Neural cell (in vitro differentiated cells): ENCODE data around the gene PAGE4. TPM values are rescaled to one million over a fixed set of nuclear protein-coding genes. Genes with fewer than 3 reads are reported as not detected.

Experiments used
- H2AFZ ChIP-seq: fragments of 200-600, 300-800 bp; sonication (generic), shearing (Covaris generic); 2 replicates; pipeline ENCODE4 v1.6.0; 2014; ENCODE audit warnings: low read depth, mild to moderate bottlenecking, antibody characterized with exemption, low read length, moderate library complexity
- H3F3A ChIP-seq: fragments of 200-600 bp; shearing (Covaris generic); 2 replicates; pipeline ENCODE4 v1.6.1; 2016; ENCODE audit warnings: mild to moderate bottlenecking, moderate library complexity, mixed read lengths, antibody characterized with exemption, low read length; ENCODE audit not compliant: insufficient read depth, poor library complexity, severe bottlenecking
- H3K27ac ChIP-seq: fragments of 200-600, 300-800 bp; sonication (generic), shearing (Covaris generic); 2 replicates; pipeline ENCODE4 v1.5.1; 2014; ENCODE audit warnings: mild to moderate bottlenecking, low read length, moderate library complexity
- H3K27me3 ChIP-seq: fragments of 300-800, 200-600 bp; sonication (generic), shearing (Covaris generic); 2 replicates; pipeline ENCODE4 v1.6.0; 2014; ENCODE audit warnings: mild to moderate bottlenecking, low read depth, low read length, moderate library complexity; ENCODE audit not compliant: insufficient read depth
- H3K36me3 ChIP-seq: fragments of 300-800, 200-600 bp; sonication (generic), shearing (Covaris generic); 2 replicates; pipeline ENCODE4 v1.5.1; 2014; ENCODE audit warnings: mild to moderate bottlenecking, antibody characterized with exemption, low read length, moderate library complexity; ENCODE audit not compliant: insufficient read depth
- H3K4me2 ChIP-seq: fragments of 300-800, 200-600 bp; sonication (generic), shearing (Covaris generic); 2 replicates; pipeline ENCODE4 v1.6.0; 2014; ENCODE audit warnings: mild to moderate bottlenecking, low read length
- H3K4me3 ChIP-seq: fragments of 300-800, 200-600 bp; sonication (generic), shearing (Covaris generic); 2 replicates; pipeline ENCODE4 v1.5.1; 2014; ENCODE audit warnings: mild to moderate bottlenecking, low read length, moderate library complexity
- H3K79me2 ChIP-seq: fragments of 200-600 bp; shearing (Covaris generic); replicated peaks from 2 replicates; pipeline ENCODE4 v1.6.0; 2014; ENCODE audit warnings: mild to moderate bottlenecking, low read length, moderate library complexity; ENCODE audit not compliant: insufficient read depth
- H3K9ac ChIP-seq: fragments of 300-800, 200-600 bp; sonication (generic), shearing (Covaris generic); 2 replicates; pipeline ENCODE4 v1.6.1; 2016; ENCODE audit warnings: mild to moderate bottlenecking, low read length, mixed read lengths
- H3K9me2 ChIP-seq: fragments of 200-600 bp; shearing (Covaris generic); 2 replicates; pipeline ENCODE4 v1.6.1; 2016; ENCODE audit warnings: mild to moderate bottlenecking, low read length, mixed read lengths; ENCODE audit not compliant: insufficient read depth
- H3K9me3 ChIP-seq: fragments of 200-600, 300-800 bp; sonication (generic), shearing (Covaris generic); 2 replicates; pipeline ENCODE4 v1.6.1; 2016; ENCODE audit warnings: mild to moderate bottlenecking, mixed run types, low read length, moderate library complexity, mixed read lengths
- H4K20me1 ChIP-seq: fragments of 200-600 bp; shearing (Covaris generic); 2 replicates; pipeline ENCODE4 v1.6.1; 2016; ENCODE audit warnings: mild to moderate bottlenecking, mixed run types; ENCODE audit not compliant: insufficient read depth
- EP300 ChIP-seq: fragments of 450-650 bp; conservative IDR thresholded peaks from 2 replicates; pipeline ENCODE4 v1.6.1; 2014; ENCODE audit warnings: antibody characterized with exemption, mild to moderate bottlenecking, moderate library complexity; ENCODE audit not compliant: poor library complexity, severe bottlenecking
- EZH2 ChIP-seq: fragments of 200-600, 300-800 bp; shearing (Covaris generic), sonication (generic); IDR thresholded peaks from 2 replicates; pipeline ENCODE4 v1.6.1; 2014; ENCODE audit warnings: antibody characterized with exemption, low read length, borderline replicate concordance, mild to moderate bottlenecking; ENCODE audit not compliant: insufficient read depth, poor library complexity, severe bottlenecking
- MXI1 ChIP-seq: fragments of 450-650 bp; conservative IDR thresholded peaks from 2 replicates; pipeline ENCODE4 v1.6.1; 2014; ENCODE audit warnings: antibody characterized with exemption, mild to moderate bottlenecking; ENCODE audit not compliant: poor library complexity, severe bottlenecking
- POLR2AphosphoS5 ChIP-seq: IDR thresholded peaks from 2 replicates; pipeline ENCODE4 v1.6.1; 2012
- RAD21 ChIP-seq: fragments of 450-650 bp; conservative IDR thresholded peaks from 2 replicates; pipeline ENCODE4 v1.6.1; 2014; ENCODE audit warnings: antibody characterized with exemption, mild to moderate bottlenecking, moderate library complexity
- REST ChIP-seq: IDR thresholded peaks from 2 replicates; pipeline ENCODE4 v1.6.1; 2012; ENCODE audit warnings: borderline replicate concordance
- SMC3 ChIP-seq: fragments of 450-650 bp; conservative IDR thresholded peaks from 2 replicates; pipeline ENCODE4 v1.6.1; 2014; ENCODE audit warnings: antibody characterized with exemption, mild to moderate bottlenecking, moderate library complexity; ENCODE audit not compliant: poor library complexity
- TAF1 ChIP-seq: IDR thresholded peaks from 2 replicates; pipeline ENCODE4 v1.6.1; 2012; ENCODE audit warnings: low read depth
- polyA plus RNA-seq: library from polyadenylated mRNA; depleted of rRNA; stranded (reverse); fragments of >200 nt; gene quantifications from 2 replicates; pipeline ENCODE4 v1.2.3, GENCODE V29; 2014
- TF ChIP-seq, protein P1 (sequence below): fragments of 450-650 bp; IDR thresholded peaks from 2 replicates; pipeline ENCODE4 v1.5.1; 2014; ENCODE audit warnings: antibody characterized with exemption, mild to moderate bottlenecking, moderate library complexity; ENCODE audit not compliant: poor library complexity, severe bottlenecking

PAGE4 gene
- polyA plus RNA-seq, 1 donor from 2014 or later, result not detected

GRCh38 chrX:49809891-49810632 is 19.0 kb upstream of the PAGE4 start:
- Histone ChIP-seq H3K9me3 (no peaks in the 10 kb centered on the region), H3K79me2 (no peaks in the 10 kb centered on the region), H4K20me1 (no peaks in the 10 kb centered on the region), H3K27me3 (no peaks in the 10 kb centered on the region), H3K9me2 (no peaks in the 10 kb centered on the region), H3K4me2 (no peak overlapping the region), H3F3A (no peaks in the 10 kb centered on the region), H3K27ac (no peak overlapping the region), H3K36me3 (no peaks in the 10 kb centered on the region), H2AFZ (no peak overlapping the region), H3K9ac (no peak overlapping the region), H3K4me3 (no peak overlapping the region)
- no peak for TF ChIP-seq POLR2AphosphoS5
- no peak for TF ChIP-seq MXI1
- TF ChIP-seq REST, result no peak
- no peak for TF ChIP-seq RAD21
- TF ChIP-seq, protein P1, sequence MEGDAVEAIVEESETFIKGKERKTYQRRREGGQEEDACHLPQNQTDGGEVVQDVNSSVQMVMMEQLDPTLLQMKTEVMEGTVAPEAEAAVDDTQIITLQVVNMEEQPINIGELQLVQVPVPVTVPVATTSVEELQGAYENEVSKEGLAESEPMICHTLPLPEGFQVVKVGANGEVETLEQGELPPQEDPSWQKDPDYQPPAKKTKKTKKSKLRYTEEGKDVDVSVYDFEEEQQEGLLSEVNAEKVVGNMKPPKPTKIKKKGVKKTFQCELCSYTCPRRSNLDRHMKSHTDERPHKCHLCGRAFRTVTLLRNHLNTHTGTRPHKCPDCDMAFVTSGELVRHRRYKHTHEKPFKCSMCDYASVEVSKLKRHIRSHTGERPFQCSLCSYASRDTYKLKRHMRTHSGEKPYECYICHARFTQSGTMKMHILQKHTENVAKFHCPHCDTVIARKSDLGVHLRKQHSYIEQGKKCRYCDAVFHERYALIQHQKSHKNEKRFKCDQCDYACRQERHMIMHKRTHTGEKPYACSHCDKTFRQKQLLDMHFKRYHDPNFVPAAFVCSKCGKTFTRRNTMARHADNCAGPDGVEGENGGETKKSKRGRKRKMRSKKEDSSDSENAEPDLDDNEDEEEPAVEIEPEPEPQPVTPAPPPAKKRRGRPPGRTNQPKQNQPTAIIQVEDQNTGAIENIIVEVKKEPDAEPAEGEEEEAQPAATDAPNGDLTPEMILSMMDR, result no peak
- no peak for TF ChIP-seq TAF1
- no peak for TF ChIP-seq SMC3
- TF ChIP-seq EZH2, result no peak
- TF ChIP-seq EP300, result no peak

- Histone ChIP-seq H2AFZ (no peak overlapping the region), H3F3A (no peaks in the 10 kb centered on the region), H3K9me3 (no peaks in the 10 kb centered on the region), H3K9ac (no peak overlapping the region), H3K27ac (no peak overlapping the region), H3K4me3 (no peak overlapping the region), H4K20me1 (no peaks in the 10 kb centered on the region), H3K36me3 (no peaks in the 10 kb centered on the region), H3K9me2 (no peaks in the 10 kb centered on the region), H3K79me2 (no peaks in the 10 kb centered on the region), H3K4me2 (no peak overlapping the region), H3K27me3 (no peaks in the 10 kb centered on the region)
- TF ChIP-seq RAD21 (no peak), MXI1 (no peak), POLR2AphosphoS5 (no peak), TAF1 (no peak), EP300 (no peak), SMC3 (no peak), EZH2 (no peak), REST (no peak)
- TF ChIP-seq, protein P1, result no peak
These were observed 16.9 kb upstream of the PAGE4 start for GRCh38 chrX:49812177-49812576.
